Measurements from ENCODE around the gene TDRD12. TPM values are rescaled to one million over a fixed set of nuclear protein-coding genes. Genes with fewer than 3 reads are reported as not detected.

Gene TDRD12
- total and polyA plus RNA-seq, 2 of the 13 experiments (the other 11 are each of a cell fraction or from before 2014, with no cell fraction given), result 0.03 to 0.40 TPM

GRCh38 chr19:32870981-32871451 is 151.4 kb downstream of the TDRD12 start (continued):
- TF ChIP-seq U2AF2 (IDR thresholded peaks at IDR 0.05; ENCODE audit: low read depth, low read length) (no peak), CCDC6 (CRISPR knock-in tag; IDR thresholded peaks at IDR 0.05) (no peak), HNRNPL (IDR thresholded peaks at IDR 0.05; ENCODE audit: low read depth, low read length) (no peak), ZNF678 (CRISPR knock-in tag; IDR thresholded peaks at IDR 0.05) (0 out of 2 replicates have a peak, but pooled peaks have one; percentile 35), STAG1 (CRISPR knock-in tag; IDR thresholded peaks at IDR 0.05) (peak; percentile 79), KMT2A (CRISPR knock-in tag; IDR thresholded peaks at IDR 0.05) (0 out of 2 replicates have a peak, but pooled peaks have one; percentile 22), ZNF609 (CRISPR knock-in tag; IDR thresholded peaks at IDR 0.05; ENCODE audit: borderline replicate concordance) (peak; percentile 52), PRMT3 (CRISPR knock-in tag; IDR thresholded peaks at IDR 0.05; ENCODE audit: borderline replicate concordance, low read depth) (no peak), ZNF670 (CRISPR knock-in tag; IDR thresholded peaks at IDR 0.05; ENCODE audit: borderline replicate concordance) (no peak), ONECUT2 (CRISPR knock-in tag; IDR thresholded peaks at IDR 0.05) (no peak), MYC (CRISPR knock-in tag; IDR thresholded peaks at IDR 0.05; ENCODE audit: borderline replicate concordance) (no peak), ZNF841 (CRISPR knock-in tag; IDR thresholded peaks at IDR 0.05; ENCODE audit: borderline replicate concordance) (no peak), TBL1XR1 (IDR thresholded peaks at IDR 0.05; ENCODE audit: borderline replicate concordance, low read length, partially characterized antibody) (no peak), ZNF253 (CRISPR knock-in tag; IDR thresholded peaks at IDR 0.05; ENCODE audit: borderline replicate concordance) (no peak), SSRP1 (CRISPR knock-in tag; IDR thresholded peaks at IDR 0.05) (no peak)
- TF ChIP-seq, protein P1, sequence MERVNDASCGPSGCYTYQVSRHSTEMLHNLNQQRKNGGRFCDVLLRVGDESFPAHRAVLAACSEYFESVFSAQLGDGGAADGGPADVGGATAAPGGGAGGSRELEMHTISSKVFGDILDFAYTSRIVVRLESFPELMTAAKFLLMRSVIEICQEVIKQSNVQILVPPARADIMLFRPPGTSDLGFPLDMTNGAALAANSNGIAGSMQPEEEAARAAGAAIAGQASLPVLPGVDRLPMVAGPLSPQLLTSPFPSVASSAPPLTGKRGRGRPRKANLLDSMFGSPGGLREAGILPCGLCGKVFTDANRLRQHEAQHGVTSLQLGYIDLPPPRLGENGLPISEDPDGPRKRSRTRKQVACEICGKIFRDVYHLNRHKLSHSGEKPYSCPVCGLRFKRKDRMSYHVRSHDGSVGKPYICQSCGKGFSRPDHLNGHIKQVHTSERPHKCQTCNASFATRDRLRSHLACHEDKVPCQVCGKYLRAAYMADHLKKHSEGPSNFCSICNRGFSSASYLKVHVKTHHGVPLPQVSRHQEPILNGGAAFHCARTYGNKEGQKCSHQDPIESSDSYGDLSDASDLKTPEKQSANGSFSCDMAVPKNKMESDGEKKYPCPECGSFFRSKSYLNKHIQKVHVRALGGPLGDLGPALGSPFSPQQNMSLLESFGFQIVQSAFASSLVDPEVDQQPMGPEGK (CRISPR knock-in tag; IDR thresholded peaks at IDR 0.05), result 0 out of 2 replicates have a peak, but pooled peaks have one; percentile 17
- TF ChIP-seq, protein P2, sequence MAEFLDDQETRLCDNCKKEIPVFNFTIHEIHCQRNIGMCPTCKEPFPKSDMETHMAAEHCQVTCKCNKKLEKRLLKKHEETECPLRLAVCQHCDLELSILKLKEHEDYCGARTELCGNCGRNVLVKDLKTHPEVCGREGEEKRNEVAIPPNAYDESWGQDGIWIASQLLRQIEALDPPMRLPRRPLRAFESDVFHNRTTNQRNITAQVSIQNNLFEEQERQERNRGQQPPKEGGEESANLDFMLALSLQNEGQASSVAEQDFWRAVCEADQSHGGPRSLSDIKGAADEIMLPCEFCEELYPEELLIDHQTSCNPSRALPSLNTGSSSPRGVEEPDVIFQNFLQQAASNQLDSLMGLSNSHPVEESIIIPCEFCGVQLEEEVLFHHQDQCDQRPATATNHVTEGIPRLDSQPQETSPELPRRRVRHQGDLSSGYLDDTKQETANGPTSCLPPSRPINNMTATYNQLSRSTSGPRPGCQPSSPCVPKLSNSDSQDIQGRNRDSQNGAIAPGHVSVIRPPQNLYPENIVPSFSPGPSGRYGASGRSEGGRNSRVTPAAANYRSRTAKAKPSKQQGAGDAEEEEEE (CRISPR knock-in tag; IDR thresholded peaks at IDR 0.05; ENCODE audit: borderline replicate concordance), result no peak
- TF ChIP-seq, protein P3, sequence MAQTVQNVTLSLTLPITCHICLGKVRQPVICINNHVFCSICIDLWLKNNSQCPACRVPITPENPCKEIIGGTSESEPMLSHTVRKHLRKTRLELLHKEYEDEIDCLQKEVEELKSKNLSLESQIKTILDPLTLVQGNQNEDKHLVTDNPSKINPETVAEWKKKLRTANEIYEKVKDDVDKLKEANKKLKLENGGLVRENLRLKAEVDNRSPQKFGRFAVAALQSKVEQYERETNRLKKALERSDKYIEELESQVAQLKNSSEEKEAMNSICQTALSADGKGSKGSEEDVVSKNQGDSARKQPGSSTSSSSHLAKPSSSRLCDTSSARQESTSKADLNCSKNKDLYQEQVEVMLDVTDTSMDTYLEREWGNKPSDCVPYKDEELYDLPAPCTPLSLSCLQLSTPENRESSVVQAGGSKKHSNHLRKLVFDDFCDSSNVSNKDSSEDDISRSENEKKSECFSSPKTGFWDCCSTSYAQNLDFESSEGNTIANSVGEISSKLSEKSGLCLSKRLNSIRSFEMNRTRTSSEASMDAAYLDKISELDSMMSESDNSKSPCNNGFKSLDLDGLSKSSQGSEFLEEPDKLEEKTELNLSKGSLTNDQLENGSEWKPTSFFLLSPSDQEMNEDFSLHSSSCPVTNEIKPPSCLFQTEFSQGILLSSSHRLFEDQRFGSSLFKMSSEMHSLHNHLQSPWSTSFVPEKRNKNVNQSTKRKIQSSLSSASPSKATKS (CRISPR knock-in tag; IDR thresholded peaks at IDR 0.05), result no peak

Data from HepG2 (cell line).